ENCODE data around the gene LONRF3. TPM values are rescaled to one million over a fixed set of nuclear protein-coding genes. Genes with fewer than 3 reads are reported as not detected.

Gene LONRF3
- total RNA-seq, 1 donor from 2014 or later = 0.96 TPM

DNA sequence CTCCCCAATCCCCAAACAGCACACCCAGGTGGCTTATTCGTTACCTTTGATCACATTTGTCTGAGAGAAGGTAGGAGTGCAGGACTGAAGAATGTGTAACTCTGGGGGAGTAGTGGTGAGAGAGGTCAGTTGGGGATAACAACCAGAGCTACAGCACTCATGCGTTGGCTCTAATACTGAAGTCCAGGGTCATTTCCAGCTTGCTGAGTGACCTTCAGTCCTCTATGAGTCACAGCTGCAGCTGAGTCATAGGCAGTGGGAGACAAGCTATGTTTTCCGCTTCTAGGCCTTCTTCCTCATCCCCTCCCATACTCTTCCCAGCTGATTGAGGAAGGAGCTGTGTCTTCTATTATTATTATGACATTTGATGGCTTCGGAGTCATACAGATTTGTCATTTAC is 66.8 kb downstream of the LONRF3 start:
- Mint-ChIP-seq H3K27me3 (no peaks in the 10 kb centered on the region), H3K36me3 (ENCODE audit: insufficient read depth) (no peaks in the 10 kb centered on the region), H3K4me3 (ENCODE audit: low read depth) (no peak overlapping the region), H3K27ac (no peak overlapping the region), H3K4me1 (ENCODE audit: low read depth) (no peaks in the 10 kb centered on the region), H3K9me3 (ENCODE audit: low read depth) (peaks cover 9% of the 10 kb centered on the region)
- no peak for DNase-seq (ENCODE audit: low spot score, unreplicated experiment)
- TF ChIP-seq CTCF (IDR thresholded peaks at IDR 0.05; ENCODE audit: unreplicated experiment) = no peak

GRCh38 chrX:119042040-119042439 is 67.6 kb downstream of the LONRF3 start:
- no peak for TF ChIP-seq CTCF (IDR thresholded peaks at IDR 0.05; ENCODE audit: unreplicated experiment)
- no peak for DNase-seq (ENCODE audit: low spot score, unreplicated experiment)
- Mint-ChIP-seq H3K36me3 (ENCODE audit: insufficient read depth) (no peaks in the 10 kb centered on the region), H3K9me3 (ENCODE audit: low read depth) (peaks cover 13% of the 10 kb centered on the region), H3K4me1 (ENCODE audit: low read depth) (no peaks in the 10 kb centered on the region), H3K4me3 (ENCODE audit: low read depth) (no peak overlapping the region), H3K27ac (no peak overlapping the region), H3K27me3 (no peaks in the 10 kb centered on the region)

DNA sequence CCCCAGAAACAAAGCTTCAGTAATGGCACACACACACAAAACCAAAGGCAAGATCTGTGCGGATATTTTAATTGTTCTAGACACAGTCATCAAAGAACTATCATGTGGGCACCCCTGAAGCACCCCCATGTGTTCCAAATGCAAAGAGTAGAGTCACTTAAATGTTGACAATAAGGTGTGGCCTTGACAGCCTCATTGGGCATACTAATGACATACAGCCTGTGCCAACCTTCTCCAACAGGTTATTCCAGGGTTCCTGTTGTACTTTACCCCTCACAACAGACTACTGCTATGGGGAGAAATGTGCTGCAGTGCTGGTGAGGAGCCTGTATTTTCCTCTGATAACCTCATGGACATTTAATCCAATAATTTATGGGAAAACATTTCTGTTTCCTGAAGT is 68.6 kb downstream of the LONRF3 start:
- Mint-ChIP-seq H3K4me1 (ENCODE audit: low read depth) (no peaks in the 10 kb centered on the region), H3K9me3 (ENCODE audit: low read depth) (peaks cover 10% of the 10 kb centered on the region), H3K36me3 (ENCODE audit: insufficient read depth) (no peaks in the 10 kb centered on the region), H3K27ac (no peak overlapping the region), H3K27me3 (no peaks in the 10 kb centered on the region), H3K4me3 (ENCODE audit: low read depth) (no peak overlapping the region)
- TF ChIP-seq CTCF (IDR thresholded peaks at IDR 0.05; ENCODE audit: unreplicated experiment) = no peak
- DNase-seq (ENCODE audit: low spot score, unreplicated experiment) = no peak

- no peak for TF ChIP-seq CTCF (IDR thresholded peaks at IDR 0.05; ENCODE audit: unreplicated experiment)
- no peak for DNase-seq (ENCODE audit: low spot score, unreplicated experiment)
- H3K36me3 Mint-ChIP-seq (ENCODE audit: insufficient read depth) = peaks cover 2% of the 10 kb centered on the region
- H3K4me3 Mint-ChIP-seq (ENCODE audit: low read depth) = no peak overlapping the region
- peaks cover 25% of the 10 kb centered on the region for H3K9me3 Mint-ChIP-seq (ENCODE audit: low read depth)
- H3K27me3 Mint-ChIP-seq = no peaks in the 10 kb centered on the region
- H3K4me1 Mint-ChIP-seq (ENCODE audit: low read depth) = no peaks in the 10 kb centered on the region
- no peak overlapping the region for H3K27ac Mint-ChIP-seq
Observed at GRCh38 chrX:119045884-119046283, 71.5 kb downstream of the LONRF3 start.

DNA sequence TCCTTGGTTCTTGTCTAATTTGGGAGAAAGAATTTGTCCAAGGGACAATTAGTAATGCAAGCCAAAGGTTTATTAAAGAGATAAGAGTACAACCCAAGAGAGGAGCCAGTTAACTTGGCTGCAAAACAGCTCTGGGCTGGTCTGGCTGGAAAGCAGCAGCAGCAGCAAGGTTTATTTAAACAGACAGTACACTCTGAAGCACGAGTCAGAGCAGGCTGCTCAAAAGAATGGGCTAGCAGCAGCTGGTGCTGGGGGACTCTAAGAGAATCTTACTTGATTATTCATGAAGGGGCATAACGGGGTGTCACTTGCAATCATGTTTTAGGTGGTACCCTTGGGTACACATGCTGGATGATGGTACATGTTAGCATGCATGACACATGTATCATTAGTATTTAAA is 81.3 kb downstream of the LONRF3 start:
- DNase-seq (ENCODE audit: low spot score, unreplicated experiment) = no peak
- TF ChIP-seq CTCF (IDR thresholded peaks at IDR 0.05; ENCODE audit: unreplicated experiment) = no peak
- Mint-ChIP-seq H3K4me1 (ENCODE audit: low read depth) (no peaks in the 10 kb centered on the region), H3K9me3 (ENCODE audit: low read depth) (peaks cover 8% of the 10 kb centered on the region), H3K27me3 (no peaks in the 10 kb centered on the region), H3K36me3 (ENCODE audit: insufficient read depth) (peaks cover under 1% of the 10 kb centered on the region), H3K27ac (no peak overlapping the region), H3K4me3 (ENCODE audit: low read depth) (no peak overlapping the region)
